Measurements from ENCODE around the gene CMTM4. TPM values are rescaled to one million over a fixed set of nuclear protein-coding genes. Genes with fewer than 3 reads are reported as not detected.
"Not testable (repeated sequence)": the region's sequence is repeated elsewhere in the genome, so short reads cannot be mapped to it uniquely, and the experiment has no call there.

The CMTM4 gene
- total RNA-seq, 2 experiments from 2014 or later = 3.8 to 4.0 TPM

DNA sequence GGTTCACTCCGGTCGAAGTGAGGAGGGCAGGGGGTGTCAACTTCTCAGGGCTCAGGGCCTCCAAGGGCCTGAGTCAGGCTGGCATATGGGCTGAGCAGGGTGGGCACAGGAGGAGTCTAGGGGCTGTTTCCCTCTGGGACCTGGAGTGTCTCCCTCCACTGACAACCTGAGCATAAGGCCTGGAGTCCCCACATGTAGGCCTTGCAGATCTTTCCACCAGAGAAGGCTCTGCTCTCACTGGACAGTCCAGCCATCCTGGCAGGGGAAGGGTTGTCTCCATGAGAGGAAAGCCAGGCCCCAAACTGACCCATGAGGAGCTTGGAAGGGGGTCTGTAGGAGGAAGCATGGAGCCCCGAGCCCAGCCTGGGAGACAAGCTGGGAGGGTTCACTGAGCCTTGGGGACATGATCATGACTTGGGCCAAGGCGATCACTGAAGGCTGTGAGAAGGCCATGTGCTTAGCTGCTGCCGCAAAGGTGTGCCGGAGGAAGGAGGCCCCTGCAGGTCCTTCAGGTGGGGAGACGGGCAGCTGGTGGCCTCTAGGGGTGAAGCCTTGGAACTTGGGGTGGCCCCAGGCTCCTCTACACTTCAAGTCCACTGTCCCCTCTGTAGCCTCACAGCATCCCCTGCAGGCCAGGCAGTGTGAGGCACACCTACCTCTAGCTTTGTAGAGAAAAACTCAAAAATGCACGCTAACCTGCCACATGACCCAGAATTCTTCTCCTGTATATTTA, 107.4 kb downstream of the CMTM4 start:
- ChIA-PET POLR2A (interaction anchor here (1.2 kb wide), 1 partner anchor 25 kb away, joined by 3 read pairs; no protein-coding TSS in a partner anchor), CTCF (interaction anchor here (0.9 to 2.3 kb wide), 17 partner anchors 8 to 231 kb away, joined by 3 to 13 read pairs (median 4); partner anchors contain the start of gene CMTM2)

GRCh38 chr16:66587881-66588600, 108.5 kb downstream of the CMTM4 start:
- ChIA-PET POLR2A (no interaction called here), CTCF (interaction anchor here (1.3 to 1.9 kb wide), 3 partner anchors 9 to 182 kb away, joined by 3 to 13 read pairs (median 11); partner anchors contain the start of gene CMTM2)

DNA sequence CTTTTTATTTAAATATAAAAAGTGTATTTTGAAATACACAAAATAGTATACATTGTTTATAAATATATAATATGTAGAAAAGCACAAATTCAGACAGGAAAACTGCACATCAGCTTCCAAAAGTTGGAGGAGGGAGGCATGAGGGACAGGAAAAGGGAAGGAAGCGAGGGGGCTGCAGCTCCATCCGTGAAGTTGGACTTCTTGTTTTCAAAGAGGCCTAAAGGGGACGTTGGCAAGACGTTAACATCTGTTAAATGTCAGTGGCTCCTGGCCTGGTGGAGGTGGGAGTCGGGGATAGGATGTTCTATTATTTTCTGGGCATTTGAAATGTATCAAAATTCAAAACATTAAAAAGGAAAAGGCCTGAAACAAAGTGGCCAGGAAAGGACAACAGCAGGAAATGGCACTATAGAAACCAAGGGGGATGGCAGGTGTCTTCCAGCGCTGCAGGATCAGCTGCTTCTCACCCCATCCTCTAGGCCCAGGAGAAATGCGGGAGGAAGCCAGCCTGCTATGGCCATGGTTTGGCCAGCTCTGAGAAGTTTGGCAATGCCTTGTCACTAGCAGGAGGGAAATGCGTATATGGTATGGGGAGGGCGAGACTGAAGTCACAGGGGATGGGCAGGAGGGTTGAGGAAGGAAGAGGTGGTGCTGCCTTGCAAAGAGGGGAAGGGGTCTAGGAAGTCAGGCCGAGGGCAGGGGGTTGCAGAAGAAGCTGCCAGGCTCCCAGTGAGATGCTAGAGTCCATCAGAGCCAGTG, 110.9 kb downstream of the CMTM4 start:
- ChIA-PET CTCF (no interaction called here), POLR2A (no interaction called here)

DNA sequence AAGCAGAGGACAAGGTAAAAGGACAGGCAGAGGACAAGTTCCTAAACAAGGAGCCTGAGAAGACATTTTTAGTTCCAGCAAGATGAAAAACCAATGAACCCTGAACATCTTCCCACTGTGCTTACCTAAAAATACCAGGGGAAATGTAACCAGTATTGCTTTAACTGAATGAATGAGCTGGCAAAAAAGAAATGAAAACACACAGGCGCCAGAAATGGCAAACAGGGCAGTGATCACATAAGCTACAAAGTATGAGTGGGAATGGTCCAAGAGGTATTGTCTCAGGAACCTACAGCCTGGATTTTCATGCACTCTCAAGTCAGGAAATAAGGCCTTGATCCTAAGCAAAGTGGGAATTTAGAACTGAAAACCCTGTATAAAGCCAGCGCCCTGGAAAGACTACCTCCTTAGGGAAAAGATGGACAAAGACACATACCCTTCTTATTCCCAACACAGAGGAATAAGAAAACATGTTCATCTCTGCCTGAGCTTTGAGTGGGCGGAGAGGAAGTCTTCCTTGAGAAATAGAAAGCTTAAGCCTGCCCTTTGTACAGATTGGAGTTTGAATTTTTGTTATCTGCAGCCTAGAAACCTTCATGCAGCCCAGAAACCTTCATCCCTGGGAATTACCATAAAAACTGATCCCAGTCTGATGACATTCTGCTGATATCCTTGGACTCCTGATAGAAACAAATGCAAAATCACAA, 115.1 kb downstream of the CMTM4 start:
- ChIA-PET POLR2A (no interaction called here), CTCF (no interaction called here)

- POLR2A ChIA-PET = interaction anchor here (0.5 kb wide), 1 partner anchor 15 kb away, joined by 4 read pairs; no protein-coding TSS in a partner anchor
- CTCF ChIA-PET = interaction anchor here (1.3 to 2.4 kb wide), 3 partner anchors 8 to 27 kb away, joined by 4 to 11 read pairs (median 5); no protein-coding TSS in a partner anchor
These were observed 115.8 kb downstream of the CMTM4 start for GRCh38 chr16:66580605-66581209.

DNA sequence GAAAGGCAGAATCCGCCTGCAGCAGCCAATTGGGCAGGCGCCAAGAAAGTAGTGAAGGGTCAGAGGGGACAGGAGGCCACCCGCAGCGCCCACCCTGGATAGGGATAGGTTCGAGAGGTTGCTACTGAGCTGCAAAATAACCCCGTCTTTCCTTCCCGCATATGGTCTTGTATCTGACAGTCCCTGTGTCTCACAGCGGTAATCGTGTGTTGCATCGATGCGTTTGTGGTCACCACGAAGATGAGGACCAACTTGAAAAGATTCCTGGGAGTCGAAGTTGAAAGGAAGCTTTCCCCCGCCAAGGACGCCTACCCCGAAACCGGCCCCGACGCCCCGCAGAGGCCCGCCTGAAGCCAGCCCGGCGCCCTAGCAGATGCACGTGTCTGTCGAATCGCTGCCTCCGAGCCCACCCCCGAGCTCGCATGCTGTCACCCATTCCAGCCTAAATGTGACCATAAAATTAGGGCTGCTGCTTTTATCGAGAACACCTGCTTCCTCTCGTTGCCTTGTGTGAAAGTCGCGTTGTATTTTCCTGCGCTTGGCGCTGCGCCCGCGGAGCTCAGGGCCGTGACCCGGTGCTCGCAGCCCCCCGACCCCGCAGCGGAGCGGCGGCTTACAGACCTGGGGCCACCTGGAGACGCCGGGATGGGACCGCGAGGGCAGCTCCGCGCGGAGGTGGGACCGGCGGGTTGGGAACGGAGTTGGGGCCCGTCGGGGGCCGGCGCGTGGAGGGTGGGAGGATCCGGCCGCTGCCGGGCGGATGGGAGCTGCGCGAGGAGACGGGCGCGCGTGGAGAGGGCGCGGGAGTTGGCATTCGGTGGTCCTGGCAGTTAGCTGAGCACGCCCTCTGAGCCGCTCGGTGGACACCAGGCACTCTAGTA, 117.7 kb downstream of the CMTM4 start, which contains the start of gene CMTM2:
Gene CMTM2, plus strand, starts transcription at position 813 of the 881 bp plus-strand sequence. CDS start 145 bp downstream, outside the sequence.
- ChIA-PET POLR2A (interaction anchor here (0.9 kb wide), 1 partner anchor 15 kb away, joined by 3 read pairs; no protein-coding TSS in a partner anchor), CTCF (interaction anchor here (0.8 to 2.4 kb wide), 6 partner anchors 10 to 172 kb away, joined by 3 to 11 read pairs (median 4); partner anchors contain the start of gene CKLF)

GRCh38 chr16:66576296-66576695, 120.2 kb downstream of the CMTM4 start:
- CTCF ChIA-PET = interaction anchor here (1.8 kb wide), 1 partner anchor 14 kb away, joined by 7 read pairs; no protein-coding TSS in a partner anchor

GRCh38 chr16:66575060-66575459, 121.5 kb downstream of the CMTM4 start:
- POLR2A ChIA-PET = no interaction called here
- CTCF ChIA-PET = interaction anchor here (1.8 kb wide), 1 partner anchor 15 kb away, joined by 7 read pairs; no protein-coding TSS in a partner anchor

More at GRCh38 chr16:66576296-66576695, 120.2 kb downstream of the CMTM4 start:
- POLR2A ChIA-PET = no interaction called here

GRCh38 chr16:66574531-66574930, 122.0 kb downstream of the CMTM4 start:
- ChIA-PET CTCF (interaction anchor here (1.4 to 1.8 kb wide), 2 partner anchors 15 to 34 kb away, joined by 4 to 7 read pairs; no protein-coding TSS in a partner anchor), POLR2A (no interaction called here)

DNA sequence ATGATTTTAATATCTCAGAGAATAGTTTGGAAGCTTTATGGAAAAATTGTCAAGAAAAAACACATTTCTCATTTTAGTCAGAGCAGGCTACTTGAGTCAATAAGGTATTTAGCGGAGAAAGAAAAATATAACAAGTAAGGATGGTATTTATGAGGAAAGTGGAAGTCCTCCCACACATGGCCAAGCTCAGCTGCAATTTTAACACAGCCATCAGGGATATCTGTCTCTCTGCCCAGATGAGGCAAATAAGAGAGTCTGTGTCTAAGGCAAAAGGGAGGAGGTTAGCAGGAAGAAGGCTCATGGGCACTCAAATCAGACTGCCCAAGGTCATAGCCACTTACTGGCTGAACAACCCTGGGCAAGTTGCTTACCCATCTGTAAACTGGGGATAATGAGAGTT, 122.5 kb downstream of the CMTM4 start:
- CTCF ChIA-PET = interaction anchor here (1.4 kb wide), 1 partner anchor 34 kb away, joined by 4 read pairs; no protein-coding TSS in a partner anchor
- POLR2A ChIA-PET = no interaction called here

DNA sequence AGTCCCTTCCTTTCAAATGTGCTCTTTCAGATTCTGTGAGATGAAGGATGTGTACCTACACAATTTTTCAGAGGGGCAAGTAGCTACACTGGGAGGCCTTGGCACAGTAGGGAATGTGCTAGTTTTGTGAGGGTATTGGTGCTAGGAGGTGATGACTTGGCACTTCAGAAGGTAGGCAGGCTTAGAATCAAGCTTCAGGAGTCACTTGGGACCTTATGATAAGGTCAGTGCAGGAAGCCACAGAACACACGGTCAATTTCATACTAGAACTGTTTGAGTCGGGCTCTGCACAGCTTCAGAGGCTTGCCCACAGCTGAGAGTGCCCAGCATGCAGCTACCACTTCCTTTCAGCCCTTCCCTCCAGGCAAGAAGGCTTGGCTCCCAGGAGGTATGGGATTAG, 124.2 kb downstream of the CMTM4 start:
- ChIA-PET POLR2A (no interaction called here), CTCF (interaction anchor here (1.2 kb wide), 1 partner anchor 9 kb away, joined by 5 read pairs; no protein-coding TSS in a partner anchor)

GRCh38 chr16:66569827-66570405, 126.6 kb downstream of the CMTM4 start:
- ChIA-PET POLR2A (no interaction called here), CTCF (no interaction called here)

- ChIA-PET POLR2A (no interaction called here), CTCF (no interaction called here)
These were observed 127.4 kb downstream of the CMTM4 start for GRCh38 chr16:66569131-66569530.

DNA sequence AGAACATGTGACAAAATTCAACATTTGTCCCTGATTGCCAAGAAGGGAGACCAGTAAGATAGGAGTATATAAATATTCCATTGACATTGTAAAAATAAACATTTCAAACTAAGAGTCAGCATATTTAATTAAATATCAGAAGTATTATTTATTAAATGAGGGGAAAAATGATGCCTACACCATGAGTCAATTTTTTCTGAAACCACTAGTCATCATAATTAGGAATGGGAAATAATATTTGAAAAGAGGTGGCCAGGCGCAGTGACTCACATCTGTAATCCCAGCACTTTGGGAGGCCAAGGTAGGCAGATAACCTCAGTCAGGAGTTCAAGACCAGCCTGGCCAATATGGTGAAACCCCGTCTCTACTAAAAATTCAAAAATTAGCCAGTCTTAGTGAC, 128.2 kb downstream of the CMTM4 start:
- ChIA-PET CTCF (no interaction called here), POLR2A (no interaction called here)

DNA sequence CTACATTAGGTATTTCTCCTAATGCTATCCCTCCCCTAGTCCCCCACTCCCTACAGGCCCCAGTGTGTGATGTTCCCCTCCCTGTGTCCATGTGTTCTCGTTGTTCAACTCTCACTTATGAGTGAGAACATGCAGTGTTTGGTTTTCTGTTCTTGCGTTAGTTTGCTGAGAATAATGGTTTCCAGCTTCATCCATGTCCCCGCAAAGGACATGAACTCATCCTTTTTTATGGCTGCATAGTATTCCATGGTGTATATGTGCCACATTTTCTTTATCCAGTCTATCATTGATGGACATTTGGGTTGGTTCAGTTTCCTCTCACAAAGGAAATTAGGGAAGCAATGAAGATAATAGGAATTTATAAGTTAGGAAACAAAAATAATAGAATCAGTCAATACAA, 129.3 kb downstream of the CMTM4 start:
- POLR2A ChIA-PET, CTCF ChIA-PET: not testable (repeated sequence)

- ChIA-PET CTCF (no interaction called here), POLR2A (no interaction called here)
These were observed 130.3 kb downstream of the CMTM4 start, which contains the start of gene CMTM1 for GRCh38 chr16:66566051-66566901. CMTM1 (plus strand) TSS chr16:66566439; CDS start chr16:66566514, 75 bp downstream.
